Measurements from ENCODE around the gene GLP1R.

- no peak for TF ChIP-seq CTCF (IDR thresholded peaks at IDR 0.05)
- no peak for TF ChIP-seq POLR2A (IDR thresholded peaks at IDR 0.05)
- no peak for TF ChIP-seq POLR2AphosphoS5 (IDR thresholded peaks at IDR 0.05)
- TF ChIP-seq EP300 (IDR thresholded peaks at IDR 0.05): no peak
These were observed 7.6 kb downstream of the GLP1R start for GRCh38 chr6:39056191-39056590.
